NCI-H2107 (cell line): Measurements from ENCODE around the gene TTC34.
"Not testable (repeated sequence)": the region's sequence is repeated elsewhere in the genome, so short reads cannot be mapped to it uniquely, and the experiment has no call there.

ENCODE experiments used
- DNase-seq: peaks from one replicate; lab custom pipeline; 2025; lab: John Stamatoyannopoulos, UW

Gene TTC34

GRCh38 chr1:2798958-2799357 lies 2.5 kb downstream of the TTC34 start:
- DNase-seq, result not testable (repeated sequence)

GRCh38 chr1:2797741-2798016 lies 3.8 kb downstream of the TTC34 start:
- DNase-seq, result no peak

- DNase-seq, result no peak
Observed at GRCh38 chr1:2796890-2797740, 4.4 kb downstream of the TTC34 start.

GRCh38 chr1:2795926-2796325 lies 5.6 kb downstream of the TTC34 start:
- no peak for DNase-seq

- DNase-seq, result no peak
Observed at GRCh38 chr1:2791027-2791760, 10.3 kb downstream of the TTC34 start.

- DNase-seq, result no peak
Observed at GRCh38 chr1:2789986-2790581, 11.4 kb downstream of the TTC34 start.

GRCh38 chr1:2789164-2789985 lies 12.1 kb downstream of the TTC34 start:
- DNase-seq, result no peak

GRCh38 chr1:2788506-2789163 lies 12.9 kb downstream of the TTC34 start:
- DNase-seq, result no peak

GRCh38 chr1:2787163-2787911 lies 14.2 kb downstream of the TTC34 start:
- DNase-seq, result no peak

- no peak for DNase-seq
Observed at GRCh38 chr1:2786329-2787162, 14.9 kb downstream of the TTC34 start.

GRCh38 chr1:2785631-2786328 lies 15.7 kb downstream of the TTC34 start:
- no peak for DNase-seq

GRCh38 chr1:2784854-2785630 lies 16.5 kb downstream of the TTC34 start:
- no peak for DNase-seq

- no peak for DNase-seq
Observed at GRCh38 chr1:2783435-2784397, 17.8 kb downstream of the TTC34 start.

GRCh38 chr1:2783069-2783434 lies 18.4 kb downstream of the TTC34 start:
- DNase-seq, result no peak

GRCh38 chr1:2781627-2782026 lies 19.9 kb downstream of the TTC34 start:
- no peak for DNase-seq

GRCh38 chr1:2778220-2778592 lies 23.3 kb downstream of the TTC34 start:
- no peak for DNase-seq

GRCh38 chr1:2777424-2778219 lies 23.9 kb downstream of the TTC34 start:
- no peak for DNase-seq
